GM21717 (cell line): ENCODE results near the gene BEND6.

Experiments used
- ATAC-seq: cut with Tn5 transposase; IDR thresholded peaks from one replicate; pipeline ENCODE4 v1.9.1; 2021; ENCODE audit warnings: mild to moderate bottlenecking, moderate library complexity; ENCODE audit not compliant: unreplicated experiment

BEND6 gene

GRCh38 chr6:56954403-56955170 is at the start of gene BEND6:
BEND6 (plus strand) TSS chr6:56955107; CDS start chr6:56981811, 26,704 bp downstream.
- ATAC-seq = peak; percentile 25

GRCh38 chr6:56905378-56905777 is 49.5 kb upstream of the BEND6 start:
- no peak for ATAC-seq

- ATAC-seq = no peak
Measured at GRCh38 chr6:56906752-56907151, 48.2 kb upstream of the BEND6 start.

GRCh38 chr6:56909115-56909907 is 45.6 kb upstream of the BEND6 start:
- ATAC-seq = no peak

- no peak for ATAC-seq
Measured at GRCh38 chr6:56911847-56912246, 43.1 kb upstream of the BEND6 start.

DNA sequence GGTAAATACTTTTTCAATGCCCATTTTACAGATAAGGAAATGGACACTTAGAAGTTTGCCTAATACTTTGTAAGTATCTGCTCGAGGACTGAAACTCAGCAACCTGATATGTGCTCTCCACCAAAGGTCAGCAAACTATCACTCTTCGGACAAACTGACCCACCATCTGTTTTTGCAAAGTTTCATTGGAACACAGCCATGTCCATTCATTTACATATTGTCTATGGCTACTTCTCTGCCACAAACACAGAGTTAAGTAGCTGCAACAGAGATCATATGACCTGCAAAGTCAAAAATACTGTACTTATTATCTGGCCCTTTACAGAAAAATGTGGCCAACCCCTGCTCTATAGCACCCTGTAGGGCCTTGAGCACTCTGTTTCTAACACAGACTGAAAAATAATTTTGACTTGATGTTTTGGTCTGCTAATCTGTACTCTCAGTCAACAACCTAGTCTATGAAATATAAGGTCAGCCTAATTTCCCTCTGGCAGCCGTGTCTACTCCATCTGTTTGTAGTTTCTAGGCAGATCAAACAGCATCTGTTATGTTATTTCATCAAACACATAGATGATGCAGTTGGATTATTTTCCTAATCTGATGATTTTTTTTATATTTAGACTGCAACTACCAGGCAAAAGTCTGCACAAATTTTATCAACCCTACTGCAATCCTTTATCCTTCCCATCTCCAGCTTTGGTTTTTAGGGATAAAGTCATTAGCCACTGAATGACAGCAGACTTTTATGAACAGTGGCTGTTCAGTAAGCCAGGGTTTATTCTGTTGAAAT is 41.4 kb upstream of the BEND6 start:
- ATAC-seq = no peak

DNA sequence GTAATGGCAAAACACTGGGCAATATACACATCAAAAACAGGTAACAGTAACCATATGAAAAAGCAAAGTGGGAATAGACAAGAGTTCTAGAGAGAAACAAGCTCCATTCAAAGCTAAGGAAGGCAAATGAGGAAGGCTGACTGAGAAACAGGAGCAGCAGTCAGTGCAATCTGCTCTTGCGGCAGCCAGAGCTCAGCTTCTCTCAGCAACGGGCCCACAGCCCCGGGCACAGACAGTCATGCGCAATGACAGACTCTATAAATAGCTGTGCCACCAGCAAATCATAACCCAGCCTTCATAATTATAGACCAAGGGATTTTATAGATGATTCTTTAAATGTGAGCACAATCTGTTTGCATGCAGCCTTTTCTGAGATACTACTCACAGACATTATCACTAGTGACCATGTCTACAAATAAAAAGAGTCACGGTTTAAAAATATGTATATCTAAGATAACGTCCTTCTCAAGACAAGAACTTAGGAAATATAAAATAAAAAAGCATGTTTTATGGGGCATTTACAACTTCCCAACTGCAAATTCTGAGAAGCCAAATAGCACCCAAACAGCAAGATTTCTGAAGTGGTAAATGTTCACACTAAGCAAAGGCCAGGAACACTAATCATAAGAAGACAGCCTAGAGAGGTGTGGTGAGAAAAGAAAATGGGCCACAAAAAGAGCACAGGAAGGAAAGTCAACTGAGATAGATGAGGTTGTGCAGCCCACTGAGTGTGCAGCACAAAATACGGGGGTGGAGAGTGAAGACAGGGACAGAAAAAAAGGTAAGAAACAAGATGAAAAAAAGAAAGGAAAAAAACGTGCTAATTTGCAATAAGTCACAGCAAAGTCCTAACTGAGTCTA is 39.9 kb upstream of the BEND6 start:
- peak; percentile 68 for ATAC-seq

DNA sequence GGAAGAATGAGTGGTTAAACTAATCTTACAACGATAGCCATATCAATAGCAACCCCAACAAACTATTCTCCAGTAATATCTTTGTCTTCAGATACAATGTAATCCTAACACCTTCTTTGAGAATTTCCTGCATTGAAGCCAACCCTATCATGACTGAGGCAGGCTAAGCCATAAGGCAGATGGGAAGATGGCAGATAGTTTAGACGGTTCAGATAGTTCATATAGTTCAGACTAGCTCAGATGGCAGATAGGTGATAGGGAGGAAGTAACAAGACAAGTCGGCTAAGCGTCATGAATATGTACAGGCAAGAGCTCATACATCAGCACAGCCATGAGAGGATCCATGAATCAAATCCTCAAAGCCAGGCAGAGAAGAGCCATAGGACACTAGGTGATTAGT is 39.1 kb upstream of the BEND6 start:
- no peak for ATAC-seq

- ATAC-seq = no peak
Measured at GRCh38 chr6:56916849-56917551, 37.9 kb upstream of the BEND6 start.

DNA sequence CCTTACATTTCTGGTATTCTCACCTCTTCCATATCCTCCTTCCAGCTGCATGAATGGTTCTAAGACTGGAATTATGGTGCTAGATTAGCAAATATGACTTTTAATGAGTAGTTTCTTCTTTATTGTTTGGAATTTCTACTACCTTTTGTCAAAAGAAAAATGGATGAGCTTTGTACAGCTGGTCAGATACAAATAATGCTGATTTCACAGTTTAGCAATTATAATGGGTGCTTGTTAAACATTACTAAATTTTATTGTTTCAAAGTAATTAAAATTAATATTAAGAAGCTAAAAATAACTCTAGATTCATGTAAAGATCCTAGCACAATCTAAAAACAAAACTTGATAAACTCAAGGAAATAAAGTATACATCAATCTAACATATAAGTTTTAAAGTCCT is 32.3 kb upstream of the BEND6 start:
- ATAC-seq = no peak

DNA sequence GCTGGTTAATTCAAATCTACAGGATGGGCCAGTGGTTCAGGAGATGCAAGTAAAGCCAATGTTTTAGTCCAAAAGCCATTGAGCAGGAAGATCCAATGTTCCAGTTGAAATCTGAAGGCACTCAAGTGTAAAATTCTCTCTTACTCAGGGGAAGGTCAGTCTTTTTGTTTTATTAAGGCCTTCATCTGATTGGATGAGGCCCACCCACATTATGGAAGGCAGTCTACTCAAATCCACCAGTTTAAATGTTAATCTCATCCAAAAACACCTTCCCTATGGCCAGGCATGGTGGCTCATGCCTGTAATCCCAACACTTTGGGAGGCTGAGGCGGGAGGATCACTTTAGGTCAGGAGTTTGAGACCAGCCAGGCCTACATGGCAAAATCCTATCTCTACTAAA is 31.3 kb upstream of the BEND6 start:
- ATAC-seq = no peak

- ATAC-seq = no peak
Measured at GRCh38 chr6:56927538-56928453, 27.1 kb upstream of the BEND6 start.

DNA sequence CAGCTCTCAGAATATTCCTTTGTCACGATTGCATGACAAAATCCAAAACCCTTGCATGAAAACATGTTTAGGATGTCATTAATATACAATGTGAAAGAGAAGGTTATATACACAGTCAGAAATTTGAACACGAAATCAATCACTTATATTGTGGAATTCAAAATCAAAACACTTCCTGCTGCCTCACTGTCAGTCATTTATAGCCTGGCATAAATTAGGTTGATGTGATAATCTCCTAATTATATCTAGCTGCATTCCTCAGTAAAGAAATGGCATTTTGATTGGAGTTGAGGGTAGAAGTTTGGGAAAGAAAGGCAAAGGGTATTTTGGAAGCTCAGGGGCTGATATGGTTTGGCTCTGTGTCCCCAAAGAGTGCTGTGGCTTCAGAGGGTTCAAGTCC is 24.1 kb upstream of the BEND6 start:
- ATAC-seq = no peak

- ATAC-seq = no peak
Measured at GRCh38 chr6:56932910-56933477, 21.9 kb upstream of the BEND6 start.

DNA sequence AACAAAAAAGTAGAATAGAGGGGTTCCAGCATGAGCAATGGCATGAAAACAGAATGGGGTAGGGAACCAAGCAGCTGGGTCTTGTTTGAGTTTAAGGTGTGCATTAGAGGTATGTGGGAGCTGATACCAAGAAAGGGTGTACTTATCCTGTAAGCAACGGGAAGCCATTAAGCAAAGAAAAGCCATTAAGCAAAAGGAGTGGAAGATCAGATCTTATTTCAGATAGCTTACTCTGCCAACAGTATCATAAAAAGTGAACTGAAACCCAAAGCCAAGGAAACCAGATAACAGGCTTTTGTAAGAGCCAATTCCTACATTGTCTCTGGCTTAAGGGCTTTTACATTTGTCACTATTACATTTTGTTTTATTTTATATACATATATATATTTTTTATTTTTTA is 21.3 kb upstream of the BEND6 start:
- ATAC-seq = no peak

- no peak for ATAC-seq
Measured at GRCh38 chr6:56934876-56935275, 20.0 kb upstream of the BEND6 start.

DNA sequence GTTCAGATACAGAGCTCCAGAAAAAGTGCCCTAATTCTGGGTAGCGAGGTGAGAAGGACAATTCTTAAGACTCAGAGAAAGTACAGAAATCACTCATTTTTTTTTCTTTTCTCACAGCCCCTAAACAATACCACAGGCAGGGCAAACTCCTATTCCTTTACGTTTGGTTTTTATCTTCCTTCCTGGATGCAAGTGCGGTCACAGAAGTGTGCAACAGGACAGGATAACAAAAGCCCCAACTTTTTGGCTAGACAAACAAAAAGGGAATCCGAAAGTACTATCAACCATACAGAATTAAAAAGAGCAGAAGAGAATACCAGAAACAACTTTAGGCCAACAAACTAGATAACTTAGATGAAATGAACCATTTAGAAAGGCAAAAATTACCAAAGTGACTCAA is 18.4 kb upstream of the BEND6 start:
- no peak for ATAC-seq

- ATAC-seq = peak; percentile 44
Measured at GRCh38 chr6:56938649-56939191, 16.2 kb upstream of the BEND6 start.
